ENCODE measurements around the gene ADD2.

ADD2 gene

GRCh38 chr2:70752396-70752795, 15.6 kb downstream of the ADD2 start:
- no peaks in the 10 kb centered on the region for H3K27me3 ChIP-seq (ENCODE audit: control insufficient read depth, insufficient read depth, low read length)
- no peaks in the 10 kb centered on the region for H3K36me3 ChIP-seq (ENCODE audit: control insufficient read depth, insufficient read depth, low read length)
- no CpG with 5 or more reads among the region's 1 CpG for WGBS (ENCODE audit: insufficient coverage, insufficient read length)
- no peak overlapping the region for H3K27ac ChIP-seq (ENCODE audit: low read length)
- peaks cover 1% of the 10 kb centered on the region; the same call in 1 of the 2 replicates for H3K4me1 ChIP-seq (ENCODE audit: control insufficient read depth, insufficient read depth, low read length)
- no peaks in the 10 kb centered on the region for H3K9me3 ChIP-seq (ENCODE audit: control insufficient read depth, insufficient read depth, low read length)
- H3K4me3 ChIP-seq (ENCODE audit: low read length), result no peak overlapping the region
- DNase-seq (ENCODE audit: low read depth, low spot score), result no peak

DNA sequence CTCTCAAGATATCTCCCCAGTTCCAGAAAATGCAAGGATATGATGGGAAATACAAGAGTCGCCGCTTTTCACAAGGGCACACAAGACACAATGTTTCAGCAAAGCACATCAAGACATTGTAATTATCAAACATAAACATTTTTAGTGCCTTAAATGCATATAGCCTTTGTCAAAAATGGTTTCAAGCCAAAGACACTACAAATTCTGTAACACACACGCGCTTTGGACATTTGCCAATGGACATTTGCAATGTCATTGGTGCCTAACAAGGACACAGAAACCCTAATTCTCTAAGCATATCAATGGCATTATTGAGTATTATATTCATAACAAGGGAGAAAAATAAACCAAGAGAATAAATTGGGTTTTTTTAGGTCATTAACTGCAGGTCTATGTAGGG, 16.1 kb downstream of the ADD2 start:
- H3K4me1 ChIP-seq (ENCODE audit: control insufficient read depth, insufficient read depth, low read length), result peaks cover 3% of the 10 kb centered on the region; the same call in 1 of the 2 replicates
- no peak overlapping the region for H3K4me3 ChIP-seq (ENCODE audit: low read length)
- WGBS (ENCODE audit: insufficient coverage, insufficient read length), result no CpG with 5 or more reads among the region's 4 CpGs
- no peaks in the 10 kb centered on the region for H3K27me3 ChIP-seq (ENCODE audit: control insufficient read depth, insufficient read depth, low read length)
- H3K27ac ChIP-seq (ENCODE audit: low read length), result no peak overlapping the region
- no peaks in the 10 kb centered on the region for H3K36me3 ChIP-seq (ENCODE audit: control insufficient read depth, insufficient read depth, low read length)
- H3K9me3 ChIP-seq (ENCODE audit: control insufficient read depth, insufficient read depth, low read length), result no peaks in the 10 kb centered on the region
- DNase-seq (ENCODE audit: low read depth, low spot score), result no peak

DNA sequence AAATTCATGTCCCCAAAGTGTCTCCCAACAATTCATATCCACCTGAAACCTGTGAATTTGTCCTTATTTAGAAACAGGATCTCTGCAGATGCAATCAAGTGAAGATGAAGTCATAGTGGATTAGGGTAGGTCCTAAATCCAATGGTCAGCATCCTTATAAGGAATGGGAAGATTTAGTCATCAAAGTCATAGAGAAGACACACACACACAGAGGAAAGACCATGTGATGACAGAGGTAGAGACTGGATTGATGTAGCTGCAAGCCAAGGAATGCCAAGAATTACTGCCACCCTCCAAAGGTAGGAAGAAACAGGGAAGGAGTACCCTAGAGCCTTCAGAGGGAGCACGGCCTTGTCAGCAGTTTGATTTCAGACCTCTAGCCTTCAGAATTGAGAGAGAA, 17.7 kb downstream of the ADD2 start:
- no peak overlapping the region for H3K4me3 ChIP-seq (ENCODE audit: low read length)
- peaks cover 8% of the 10 kb centered on the region for H3K4me1 ChIP-seq (ENCODE audit: control insufficient read depth, insufficient read depth, low read length)
- no CpG with 5 or more reads among the region's 1 CpG for WGBS (ENCODE audit: insufficient coverage, insufficient read length)
- H3K9me3 ChIP-seq (ENCODE audit: control insufficient read depth, insufficient read depth, low read length), result no peaks in the 10 kb centered on the region
- no peaks in the 10 kb centered on the region for H3K27me3 ChIP-seq (ENCODE audit: control insufficient read depth, insufficient read depth, low read length)
- no peak overlapping the region for H3K27ac ChIP-seq (ENCODE audit: low read length)
- H3K36me3 ChIP-seq (ENCODE audit: control insufficient read depth, insufficient read depth, low read length), result no peaks in the 10 kb centered on the region
- no peak for DNase-seq (ENCODE audit: low read depth, low spot score)

DNA sequence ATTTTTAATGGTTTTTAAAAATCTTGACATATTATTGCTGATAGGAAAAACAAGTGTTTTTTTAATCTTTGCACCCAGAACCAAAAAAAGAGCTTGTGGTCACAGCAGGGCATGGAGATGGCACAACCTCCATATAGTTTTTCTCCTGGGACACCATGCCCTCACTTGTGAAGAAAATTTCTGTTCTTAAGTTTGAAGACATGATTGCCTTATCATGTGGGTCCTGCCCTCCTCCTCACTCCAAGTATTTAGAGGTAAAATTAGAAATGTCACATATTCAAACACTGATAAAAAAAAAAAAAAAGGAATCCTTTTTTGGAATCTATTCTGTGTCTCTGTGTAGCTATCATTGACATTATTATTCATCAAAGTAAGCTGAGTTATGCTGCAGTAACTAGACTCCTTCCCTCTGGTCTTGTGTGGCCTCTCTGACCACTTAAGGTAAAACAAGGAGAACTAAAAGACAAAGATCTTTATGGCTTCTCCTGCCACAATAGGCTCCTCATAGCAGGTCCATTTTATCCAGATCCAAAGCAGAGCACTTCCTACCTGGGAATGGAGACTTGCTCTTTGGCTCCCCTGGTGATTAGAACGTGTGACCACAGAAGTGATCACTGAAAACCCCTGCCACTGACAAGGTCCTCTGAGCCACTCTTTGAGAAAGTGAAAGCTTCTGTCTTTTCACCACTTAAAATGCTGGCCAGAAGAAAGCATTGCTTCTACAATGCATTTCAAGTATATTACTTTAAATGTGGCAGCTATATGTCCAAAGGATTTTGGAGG, 19.8 kb downstream of the ADD2 start:
- Histone ChIP-seq H3K36me3 (ENCODE audit: control insufficient read depth, insufficient read depth, low read length) (no peaks in the 10 kb centered on the region), H3K4me3 (ENCODE audit: low read length) (no peak overlapping the region), H3K27me3 (ENCODE audit: control insufficient read depth, insufficient read depth, low read length) (no peaks in the 10 kb centered on the region), H3K4me1 (ENCODE audit: control insufficient read depth, insufficient read depth, low read length) (peaks cover 8% of the 10 kb centered on the region), H3K27ac (ENCODE audit: low read length) (no peak overlapping the region), H3K9me3 (ENCODE audit: control insufficient read depth, insufficient read depth, low read length) (no peaks in the 10 kb centered on the region)
- DNase-seq (ENCODE audit: low read depth, low spot score), result no peak
- no CpG with 5 or more reads among the region's 1 CpG for WGBS (ENCODE audit: insufficient coverage, insufficient read length)

GRCh38 chr2:70747284-70747683, 20.7 kb downstream of the ADD2 start:
- no peak for DNase-seq (ENCODE audit: low read depth, low spot score)
- no CpG with 5 or more reads among the region's 3 CpGs for WGBS (ENCODE audit: insufficient coverage, insufficient read length)

GRCh38 chr2:70746094-70746974, 21.7 kb downstream of the ADD2 start:
- H3K36me3 ChIP-seq (ENCODE audit: control insufficient read depth, insufficient read depth, low read length), result no peaks in the 10 kb centered on the region
- no peak overlapping the region for H3K27ac ChIP-seq (ENCODE audit: low read length)
- H3K9me3 ChIP-seq (ENCODE audit: control insufficient read depth, insufficient read depth, low read length), result no peaks in the 10 kb centered on the region
- no peak overlapping the region for H3K4me3 ChIP-seq (ENCODE audit: low read length)
- WGBS (ENCODE audit: insufficient coverage, insufficient read length), result no CpG with 5 or more reads among the region's 5 CpGs
- no peak for DNase-seq (ENCODE audit: low read depth, low spot score)
- H3K27me3 ChIP-seq (ENCODE audit: control insufficient read depth, insufficient read depth, low read length), result no peaks in the 10 kb centered on the region
- H3K4me1 ChIP-seq (ENCODE audit: control insufficient read depth, insufficient read depth, low read length), result peaks cover 8% of the 10 kb centered on the region

More at GRCh38 chr2:70747284-70747683, 20.7 kb downstream of the ADD2 start:
- Histone ChIP-seq H3K9me3 (ENCODE audit: control insufficient read depth, insufficient read depth, low read length) (no peaks in the 10 kb centered on the region), H3K4me3 (ENCODE audit: low read length) (no peak overlapping the region), H3K4me1 (ENCODE audit: control insufficient read depth, insufficient read depth, low read length) (peaks cover 8% of the 10 kb centered on the region), H3K27me3 (ENCODE audit: control insufficient read depth, insufficient read depth, low read length) (no peaks in the 10 kb centered on the region), H3K36me3 (ENCODE audit: control insufficient read depth, insufficient read depth, low read length) (no peaks in the 10 kb centered on the region), H3K27ac (ENCODE audit: low read length) (no peak overlapping the region)

GRCh38 chr2:70745276-70745825, 22.6 kb downstream of the ADD2 start:
- Histone ChIP-seq H3K4me3 (ENCODE audit: low read length) (no peak overlapping the region), H3K4me1 (ENCODE audit: control insufficient read depth, insufficient read depth, low read length) (peaks cover 8% of the 10 kb centered on the region), H3K27ac (ENCODE audit: low read length) (no peak overlapping the region), H3K9me3 (ENCODE audit: control insufficient read depth, insufficient read depth, low read length) (no peaks in the 10 kb centered on the region), H3K27me3 (ENCODE audit: control insufficient read depth, insufficient read depth, low read length) (no peaks in the 10 kb centered on the region), H3K36me3 (ENCODE audit: control insufficient read depth, insufficient read depth, low read length) (no peaks in the 10 kb centered on the region)
- no peak for DNase-seq (ENCODE audit: low read depth, low spot score)
- WGBS (ENCODE audit: insufficient coverage, insufficient read length), result no CpG with 5 or more reads among the region's 3 CpGs

DNA sequence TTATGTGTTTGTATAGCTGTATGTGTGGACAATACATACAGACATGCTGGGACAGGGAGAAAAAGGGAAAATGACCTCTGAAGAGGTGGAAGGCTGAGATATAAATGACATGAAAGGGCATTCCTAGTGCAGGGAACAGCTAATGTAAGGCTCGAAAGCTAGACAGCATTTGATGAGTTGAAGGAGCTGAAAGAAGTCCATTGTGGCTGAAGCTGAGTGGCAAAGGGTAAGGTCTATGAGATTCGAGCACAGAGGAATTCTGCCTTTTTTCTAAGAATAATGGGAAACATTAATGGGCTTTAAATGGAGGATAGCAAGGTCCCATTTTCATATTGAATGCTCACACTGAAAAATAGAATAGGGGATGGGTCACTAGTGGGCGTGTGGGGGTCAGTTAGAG, 23.6 kb downstream of the ADD2 start:
- DNase-seq (ENCODE audit: low read depth, low spot score), result no peak
- no CpG with 5 or more reads among the region's 3 CpGs for WGBS (ENCODE audit: insufficient coverage, insufficient read length)
- Histone ChIP-seq H3K27me3 (ENCODE audit: control insufficient read depth, insufficient read depth, low read length) (no peaks in the 10 kb centered on the region), H3K9me3 (ENCODE audit: control insufficient read depth, insufficient read depth, low read length) (no peaks in the 10 kb centered on the region), H3K27ac (ENCODE audit: low read length) (no peak overlapping the region), H3K36me3 (ENCODE audit: control insufficient read depth, insufficient read depth, low read length) (no peaks in the 10 kb centered on the region), H3K4me1 (ENCODE audit: control insufficient read depth, insufficient read depth, low read length) (peaks cover 8% of the 10 kb centered on the region), H3K4me3 (ENCODE audit: low read length) (no peak overlapping the region)

- H3K9me3 ChIP-seq (ENCODE audit: control insufficient read depth, insufficient read depth, low read length), result no peaks in the 10 kb centered on the region
- H3K36me3 ChIP-seq (ENCODE audit: control insufficient read depth, insufficient read depth, low read length), result no peaks in the 10 kb centered on the region
- H3K27me3 ChIP-seq (ENCODE audit: control insufficient read depth, insufficient read depth, low read length), result no peaks in the 10 kb centered on the region
- DNase-seq (ENCODE audit: low read depth, low spot score), result no peak
- no peak overlapping the region for H3K4me3 ChIP-seq (ENCODE audit: low read length)
- H3K27ac ChIP-seq (ENCODE audit: low read length), result no peak overlapping the region
- peaks cover 7% of the 10 kb centered on the region for H3K4me1 ChIP-seq (ENCODE audit: control insufficient read depth, insufficient read depth, low read length)
These were observed 24.3 kb downstream of the ADD2 start for GRCh38 chr2:70743677-70744076.

- no peaks in the 10 kb centered on the region for H3K9me3 ChIP-seq (ENCODE audit: control insufficient read depth, insufficient read depth, low read length)
- no peak for DNase-seq (ENCODE audit: low read depth, low spot score)
- no peak overlapping the region for H3K4me3 ChIP-seq (ENCODE audit: low read length)
- no peaks in the 10 kb centered on the region for H3K27me3 ChIP-seq (ENCODE audit: control insufficient read depth, insufficient read depth, low read length)
- peaks cover 8% of the 10 kb centered on the region for H3K4me1 ChIP-seq (ENCODE audit: control insufficient read depth, insufficient read depth, low read length)
- no CpG with 5 or more reads among the region's 4 CpGs for WGBS (ENCODE audit: insufficient coverage, insufficient read length)
- H3K27ac ChIP-seq (ENCODE audit: low read length), result no peak overlapping the region
- no peaks in the 10 kb centered on the region for H3K36me3 ChIP-seq (ENCODE audit: control insufficient read depth, insufficient read depth, low read length)
These were observed 24.9 kb downstream of the ADD2 start for GRCh38 chr2:70743068-70743467.
